ENCODE results near the gene ADAM12.

Gene ADAM12

DNA sequence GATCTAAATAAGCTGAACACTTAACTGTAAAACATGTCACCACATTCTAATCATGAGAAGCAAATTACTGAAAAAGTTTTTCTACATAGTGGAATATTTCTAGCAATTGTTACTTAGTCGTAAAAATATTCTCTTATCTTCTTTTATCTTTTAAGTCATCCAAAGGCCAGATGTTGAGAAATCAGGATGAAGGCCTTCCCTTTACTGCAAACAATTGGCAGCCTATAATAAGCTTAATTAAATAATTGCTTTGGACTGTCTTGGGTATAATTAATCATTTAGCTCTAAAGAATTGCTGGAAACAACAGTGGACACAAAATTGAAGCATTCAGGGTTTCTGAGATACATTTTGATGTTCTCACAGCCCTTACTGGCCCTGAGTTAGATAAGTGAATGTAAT is 265.4 kb downstream of the ADAM12 start:
- DNase-seq (ENCODE audit: insufficient read length, low spot score) (no peak), FAIRE-seq (no peak)
- TF ChIP-seq POU2F2 (IDR thresholded peaks at IDR 0.05; ENCODE audit: low read depth, low read length) (no peak), PAX5 (IDR thresholded peaks at IDR 0.05; ENCODE audit: insufficient read depth, low read length, severe bottlenecking) (no peak), POLR2A (IDR thresholded peaks at IDR 0.05; ENCODE audit: low read depth, low read length) (no peak), POLR2AphosphoS5 (IDR thresholded peaks at IDR 0.05; ENCODE audit: low read depth, low read length) (no peak), TAF1 (IDR thresholded peaks at IDR 0.05; ENCODE audit: low read depth, low read length) (no peak), SPI1 (IDR thresholded peaks at IDR 0.05; ENCODE audit: low read depth, low read length) (no peak)

DNA sequence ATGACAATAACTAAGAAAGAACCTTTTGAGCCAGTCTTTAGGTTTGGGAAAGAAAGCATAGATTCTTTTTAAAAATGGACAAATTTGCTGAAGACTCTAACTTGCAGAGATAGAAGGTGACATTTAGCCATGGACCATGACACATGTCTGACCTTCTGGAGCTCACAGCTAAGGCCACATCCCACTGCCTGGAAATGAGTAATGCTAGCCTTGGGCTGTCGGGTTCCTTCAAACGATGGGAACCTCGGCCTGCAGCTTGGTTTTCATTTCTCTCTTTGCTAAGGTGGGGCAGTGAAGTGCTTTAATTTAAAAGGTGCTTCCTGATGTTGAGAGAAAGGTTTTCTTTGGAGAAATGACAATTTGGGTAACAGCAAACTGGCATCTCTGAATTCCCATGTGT is 268.7 kb downstream of the ADAM12 start:
- TF ChIP-seq TAF1 (IDR thresholded peaks at IDR 0.05; ENCODE audit: low read depth, low read length) (no peak), POU2F2 (IDR thresholded peaks at IDR 0.05; ENCODE audit: low read depth, low read length) (no peak), SPI1 (IDR thresholded peaks at IDR 0.05; ENCODE audit: low read depth, low read length) (no peak), POLR2AphosphoS5 (IDR thresholded peaks at IDR 0.05; ENCODE audit: low read depth, low read length) (no peak), POLR2A (IDR thresholded peaks at IDR 0.05; ENCODE audit: low read depth, low read length) (no peak), PAX5 (IDR thresholded peaks at IDR 0.05; ENCODE audit: insufficient read depth, low read length, severe bottlenecking) (no peak)
- DNase-seq (ENCODE audit: insufficient read length, low spot score) = no peak
- no peak for FAIRE-seq

DNA sequence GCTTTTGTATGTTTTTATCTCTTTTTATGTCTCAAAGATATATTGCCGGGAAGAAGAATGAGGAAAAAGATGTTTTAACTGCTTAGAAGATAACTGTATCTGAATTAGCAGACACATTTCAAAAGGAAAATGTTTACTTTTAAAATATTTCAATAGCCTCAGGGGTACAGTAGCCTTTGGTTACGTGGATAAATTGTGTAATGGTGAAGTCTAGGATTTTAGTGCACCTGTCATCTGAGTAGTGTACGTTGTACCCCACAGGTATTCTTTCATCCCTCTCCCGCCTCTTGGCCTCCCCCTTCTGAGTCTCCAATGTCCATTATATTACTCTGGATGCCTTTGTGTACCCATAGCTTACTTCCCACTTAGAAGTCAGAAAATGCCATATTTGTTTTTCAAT is 269.8 kb downstream of the ADAM12 start:
- no peak for DNase-seq (ENCODE audit: insufficient read length, low spot score)
- no peak for TF ChIP-seq POLR2AphosphoS5 (IDR thresholded peaks at IDR 0.05; ENCODE audit: low read depth, low read length)
- TF ChIP-seq POU2F2 (IDR thresholded peaks at IDR 0.05; ENCODE audit: low read depth, low read length) = no peak
- TF ChIP-seq TAF1 (IDR thresholded peaks at IDR 0.05; ENCODE audit: low read depth, low read length) = no peak
- TF ChIP-seq PAX5 (IDR thresholded peaks at IDR 0.05; ENCODE audit: insufficient read depth, low read length, severe bottlenecking) = no peak
- no peak for TF ChIP-seq SPI1 (IDR thresholded peaks at IDR 0.05; ENCODE audit: low read depth, low read length)
- no peak for TF ChIP-seq POLR2A (IDR thresholded peaks at IDR 0.05; ENCODE audit: low read depth, low read length)
- FAIRE-seq = no peak

DNA sequence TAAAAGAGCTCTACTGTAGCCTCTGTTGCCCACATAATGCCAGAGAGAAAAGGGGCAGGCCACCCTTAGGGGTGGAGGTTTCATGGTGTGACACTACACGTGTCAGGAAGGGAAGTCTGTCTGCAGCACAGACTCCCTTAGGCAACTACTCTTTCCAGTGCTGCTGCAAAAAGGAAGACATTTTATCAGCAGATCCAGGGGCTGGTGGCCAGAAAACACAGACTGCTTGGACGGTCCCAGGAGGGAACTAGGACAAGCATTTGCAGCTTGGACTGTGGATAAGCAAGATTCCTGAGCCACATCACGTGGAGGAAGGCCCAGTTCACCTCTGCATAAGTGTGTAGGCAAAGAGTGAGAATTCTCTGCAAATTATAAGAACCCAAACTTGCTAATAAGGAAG is 271.1 kb downstream of the ADAM12 start:
- DNase-seq (ENCODE audit: insufficient read length, low spot score) (no peak), FAIRE-seq (no peak)
- TF ChIP-seq TAF1 (IDR thresholded peaks at IDR 0.05; ENCODE audit: low read depth, low read length) (no peak), POU2F2 (IDR thresholded peaks at IDR 0.05; ENCODE audit: low read depth, low read length) (no peak), POLR2AphosphoS5 (IDR thresholded peaks at IDR 0.05; ENCODE audit: low read depth, low read length) (no peak), PAX5 (IDR thresholded peaks at IDR 0.05; ENCODE audit: insufficient read depth, low read length, severe bottlenecking) (no peak), POLR2A (IDR thresholded peaks at IDR 0.05; ENCODE audit: low read depth, low read length) (no peak), SPI1 (IDR thresholded peaks at IDR 0.05; ENCODE audit: low read depth, low read length) (no peak)

DNA sequence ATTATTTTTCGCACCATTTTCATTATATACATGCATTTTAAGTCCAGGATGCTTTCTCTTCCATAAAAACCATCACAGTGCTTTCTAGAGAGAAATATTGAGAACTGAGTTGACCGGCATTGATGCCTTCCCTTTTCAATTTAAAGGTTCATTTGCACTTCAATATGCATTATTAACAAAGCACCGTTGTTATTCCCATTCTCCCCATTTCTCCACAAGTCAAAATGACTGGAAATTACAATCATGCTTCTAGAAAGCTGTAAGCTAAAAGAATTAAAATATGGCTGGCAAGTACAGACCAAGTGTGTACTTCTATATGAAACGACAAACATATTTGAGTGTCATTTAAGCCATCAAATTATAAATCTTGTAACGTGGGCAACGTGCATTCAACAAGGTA is 272.4 kb downstream of the ADAM12 start:
- no peak for DNase-seq (ENCODE audit: insufficient read length, low spot score)
- TF ChIP-seq TAF1 (IDR thresholded peaks at IDR 0.05; ENCODE audit: low read depth, low read length) (no peak), PAX5 (IDR thresholded peaks at IDR 0.05; ENCODE audit: insufficient read depth, low read length, severe bottlenecking) (no peak), SPI1 (IDR thresholded peaks at IDR 0.05; ENCODE audit: low read depth, low read length) (no peak), POLR2A (IDR thresholded peaks at IDR 0.05; ENCODE audit: low read depth, low read length) (no peak), POU2F2 (IDR thresholded peaks at IDR 0.05; ENCODE audit: low read depth, low read length) (no peak)
- no peak for FAIRE-seq

DNA sequence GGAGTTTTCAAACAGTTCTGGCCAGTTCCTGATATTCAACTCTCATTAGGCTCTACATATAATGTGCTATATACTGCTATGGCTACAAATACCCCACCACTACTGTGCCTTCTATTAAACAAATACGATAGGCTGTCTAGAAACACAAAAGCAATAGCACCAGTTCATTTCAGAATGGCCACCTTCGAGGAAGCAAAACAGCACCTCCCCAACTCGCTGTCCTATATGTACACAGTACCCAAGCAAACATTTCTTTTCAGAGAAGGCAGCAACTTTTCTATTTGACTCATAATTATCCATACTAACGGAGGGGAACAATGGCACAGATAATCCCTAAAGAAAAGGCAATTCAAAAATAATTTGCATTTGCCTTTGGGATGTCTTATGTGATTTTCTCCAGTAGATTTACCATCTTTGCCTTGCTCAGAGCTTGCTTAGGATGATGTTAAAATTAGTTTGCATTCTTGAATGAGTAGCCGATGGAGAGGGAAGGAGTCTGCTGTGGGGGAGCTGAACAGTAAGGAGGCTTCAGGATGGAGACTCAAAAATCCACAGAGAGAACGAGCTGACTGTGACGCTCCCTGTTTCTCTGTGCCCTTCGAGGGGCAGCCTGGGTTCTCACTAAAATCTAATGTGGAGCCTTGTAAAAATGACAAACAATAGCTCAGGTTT is 273.3 kb downstream of the ADAM12 start:
- no peak for FAIRE-seq
- no peak for DNase-seq (ENCODE audit: insufficient read length, low spot score)
- TF ChIP-seq TAF1 (IDR thresholded peaks at IDR 0.05; ENCODE audit: low read depth, low read length) = no peak

DNA sequence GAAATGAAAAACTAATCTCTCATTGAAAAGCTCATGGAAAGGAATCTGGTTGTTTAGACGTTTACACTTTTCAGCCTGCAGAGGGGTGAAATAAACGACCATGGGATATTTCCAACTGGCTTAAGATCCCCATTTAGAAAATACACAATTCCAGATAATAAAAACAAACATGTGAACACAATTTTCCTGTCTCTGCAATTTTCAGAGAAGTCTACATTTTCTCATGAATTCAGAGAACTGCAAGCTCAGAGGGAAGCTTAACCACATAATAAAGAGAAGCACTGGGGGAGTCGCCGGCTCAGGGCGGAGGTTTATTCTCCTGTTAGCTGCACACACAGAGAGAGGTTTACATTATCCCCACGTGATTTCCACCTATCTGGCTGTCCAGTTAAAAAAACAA is 276.8 kb downstream of the ADAM12 start:
- no peak for TF ChIP-seq PAX5 (IDR thresholded peaks at IDR 0.05; ENCODE audit: insufficient read depth, low read length, severe bottlenecking)
- no peak for TF ChIP-seq POLR2AphosphoS5 (IDR thresholded peaks at IDR 0.05; ENCODE audit: low read depth, low read length)
- no peak for TF ChIP-seq POLR2A (IDR thresholded peaks at IDR 0.05; ENCODE audit: low read depth, low read length)
- TF ChIP-seq TAF1 (IDR thresholded peaks at IDR 0.05; ENCODE audit: low read depth, low read length) = no peak
- TF ChIP-seq POU2F2 (IDR thresholded peaks at IDR 0.05; ENCODE audit: low read depth, low read length) = no peak
- TF ChIP-seq SPI1 (IDR thresholded peaks at IDR 0.05; ENCODE audit: low read depth, low read length) = no peak
- no peak for DNase-seq (ENCODE audit: insufficient read length, low spot score)
- FAIRE-seq = no peak

DNA sequence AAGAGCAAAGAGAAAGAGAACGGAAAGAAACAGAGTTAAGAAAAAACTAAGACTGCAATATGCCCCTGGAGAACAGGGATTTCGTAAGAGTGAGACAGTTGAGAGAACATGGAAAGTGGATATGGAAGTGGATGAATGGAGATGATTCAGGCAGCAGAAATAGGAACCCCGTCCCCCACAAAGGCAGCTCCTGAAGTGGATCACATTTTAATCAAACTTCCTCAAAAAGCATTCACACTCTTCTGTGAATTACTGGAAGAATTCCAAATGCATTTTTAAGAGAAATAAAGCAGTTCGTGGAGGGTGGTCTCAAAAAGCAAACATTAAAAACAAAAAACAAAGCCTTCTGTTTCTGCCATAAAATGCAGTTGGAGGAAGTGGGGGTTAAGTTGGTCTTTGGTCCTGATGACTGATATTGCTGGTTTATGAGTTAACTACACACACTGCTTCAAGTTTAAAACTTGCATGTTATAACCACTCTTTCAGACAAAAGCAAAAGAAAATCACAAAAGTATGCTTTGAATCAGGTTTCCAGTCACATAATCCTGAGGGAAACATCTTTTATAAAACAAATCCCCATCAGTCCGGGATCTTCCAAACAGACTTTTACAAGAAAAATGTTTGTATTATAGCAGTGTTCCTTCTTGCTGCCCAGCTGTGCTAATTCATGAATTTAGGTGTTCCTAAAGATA is 277.6 kb downstream of the ADAM12 start:
- no peak for FAIRE-seq
- DNase-seq (ENCODE audit: insufficient read length, low spot score) = no peak
- TF ChIP-seq SPI1 (IDR thresholded peaks at IDR 0.05; ENCODE audit: low read depth, low read length) (no peak), POLR2A (IDR thresholded peaks at IDR 0.05; ENCODE audit: low read depth, low read length) (no peak), TAF1 (IDR thresholded peaks at IDR 0.05; ENCODE audit: low read depth, low read length) (no peak), POLR2AphosphoS5 (IDR thresholded peaks at IDR 0.05; ENCODE audit: low read depth, low read length) (no peak), POU2F2 (IDR thresholded peaks at IDR 0.05; ENCODE audit: low read depth, low read length) (no peak), PAX5 (IDR thresholded peaks at IDR 0.05; ENCODE audit: insufficient read depth, low read length, severe bottlenecking) (no peak)

DNA sequence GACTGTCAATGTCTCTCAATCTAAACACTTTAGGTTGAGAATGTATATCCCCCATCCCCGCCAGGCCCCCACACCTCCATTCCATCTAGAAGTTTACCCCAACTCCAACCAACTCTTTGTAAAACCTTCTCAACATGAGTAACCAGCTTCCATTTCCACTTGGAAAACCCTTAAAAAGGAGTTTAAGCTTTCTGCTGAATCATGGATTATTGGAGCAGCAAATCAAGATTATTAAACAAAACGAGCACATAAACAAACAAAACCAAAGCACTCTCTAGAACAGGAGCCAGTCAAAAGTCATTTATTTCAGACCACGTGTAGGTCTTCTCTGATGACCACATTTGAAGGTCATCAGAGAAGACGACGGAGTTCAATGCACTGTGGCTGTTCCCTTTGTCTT is 278.4 kb downstream of the ADAM12 start:
- FAIRE-seq = no peak
- TF ChIP-seq POLR2A (IDR thresholded peaks at IDR 0.05; ENCODE audit: low read depth, low read length) (no peak), PAX5 (IDR thresholded peaks at IDR 0.05; ENCODE audit: insufficient read depth, low read length, severe bottlenecking) (no peak), POU2F2 (IDR thresholded peaks at IDR 0.05; ENCODE audit: low read depth, low read length) (no peak), POLR2AphosphoS5 (IDR thresholded peaks at IDR 0.05; ENCODE audit: low read depth, low read length) (no peak), TAF1 (IDR thresholded peaks at IDR 0.05; ENCODE audit: low read depth, low read length) (no peak), SPI1 (IDR thresholded peaks at IDR 0.05; ENCODE audit: low read depth, low read length) (no peak)

DNA sequence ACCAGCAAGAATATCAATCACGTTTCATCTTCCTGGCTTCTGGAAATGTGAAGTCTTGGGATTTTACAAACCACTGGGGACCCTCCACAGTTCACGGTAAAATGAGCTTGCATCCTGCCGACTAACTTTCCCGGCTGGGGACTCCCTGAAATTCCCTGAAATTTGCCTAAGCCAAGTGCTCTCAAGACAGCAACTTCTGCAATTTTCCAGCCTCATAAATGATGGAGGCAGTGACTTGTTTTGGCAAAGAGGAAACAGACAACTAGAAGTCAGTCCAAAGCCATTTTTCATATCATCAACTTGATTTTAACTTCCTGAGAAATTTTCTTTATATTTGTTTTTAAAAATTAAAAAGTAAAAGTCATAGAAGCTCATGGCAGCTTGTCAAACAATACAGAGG is 279.6 kb downstream of the ADAM12 start:
- DNase-seq (ENCODE audit: insufficient read length, low spot score) (no peak), FAIRE-seq (no peak)
- TF ChIP-seq POLR2AphosphoS5 (IDR thresholded peaks at IDR 0.05; ENCODE audit: low read depth, low read length) (no peak), POU2F2 (IDR thresholded peaks at IDR 0.05; ENCODE audit: low read depth, low read length) (no peak), TAF1 (IDR thresholded peaks at IDR 0.05; ENCODE audit: low read depth, low read length) (no peak), SPI1 (IDR thresholded peaks at IDR 0.05; ENCODE audit: low read depth, low read length) (no peak), POLR2A (IDR thresholded peaks at IDR 0.05; ENCODE audit: low read depth, low read length) (no peak), PAX5 (IDR thresholded peaks at IDR 0.05; ENCODE audit: insufficient read depth, low read length, severe bottlenecking) (no peak)

More for the DNA sequence above, 278.4 kb downstream of the ADAM12 start:
- no peak for DNase-seq (ENCODE audit: insufficient read length, low spot score)

Measured in GM12891 (cell line).